DMS153 (cell line): ENCODE measurements around the gene SFMBT1.

Experiments
- DNase-seq: peaks from one replicate; lab custom pipeline; 2025; lab: John Stamatoyannopoulos, UW

The SFMBT1 gene, protein sequence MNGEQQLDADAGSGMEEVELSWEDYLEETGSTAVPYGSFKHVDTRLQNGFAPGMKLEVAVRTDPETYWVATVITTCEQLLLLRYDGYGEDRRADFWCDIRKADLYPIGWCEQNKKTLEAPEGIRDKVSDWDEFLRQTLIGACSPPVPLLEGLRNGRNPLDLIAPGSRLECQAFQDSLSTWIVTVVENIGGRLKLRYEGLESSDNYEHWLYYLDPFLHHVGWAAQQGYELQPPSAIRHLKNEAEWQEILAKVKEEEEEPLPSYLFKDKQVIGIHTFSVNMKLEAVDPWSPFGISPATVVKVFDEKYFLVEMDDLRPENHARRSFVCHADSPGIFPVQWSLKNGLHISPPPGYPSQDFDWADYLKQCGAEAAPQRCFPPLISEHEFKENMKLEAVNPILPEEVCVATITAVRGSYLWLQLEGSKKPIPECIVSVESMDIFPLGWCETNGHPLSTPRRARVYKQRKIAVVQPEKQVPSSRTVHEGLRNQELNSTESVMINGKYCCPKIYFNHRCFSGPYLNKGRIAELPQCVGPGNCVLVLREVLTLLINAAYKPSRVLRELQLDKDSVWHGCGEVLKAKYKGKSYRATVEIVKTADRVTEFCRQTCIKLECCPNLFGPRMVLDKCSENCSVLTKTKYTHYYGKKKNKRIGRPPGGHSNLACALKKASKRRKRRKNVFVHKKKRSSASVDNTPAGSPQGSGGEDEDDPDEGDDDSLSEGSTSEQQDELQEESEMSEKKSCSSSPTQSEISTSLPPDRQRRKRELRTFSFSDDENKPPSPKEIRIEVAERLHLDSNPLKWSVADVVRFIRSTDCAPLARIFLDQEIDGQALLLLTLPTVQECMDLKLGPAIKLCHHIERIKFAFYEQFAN

DNA sequence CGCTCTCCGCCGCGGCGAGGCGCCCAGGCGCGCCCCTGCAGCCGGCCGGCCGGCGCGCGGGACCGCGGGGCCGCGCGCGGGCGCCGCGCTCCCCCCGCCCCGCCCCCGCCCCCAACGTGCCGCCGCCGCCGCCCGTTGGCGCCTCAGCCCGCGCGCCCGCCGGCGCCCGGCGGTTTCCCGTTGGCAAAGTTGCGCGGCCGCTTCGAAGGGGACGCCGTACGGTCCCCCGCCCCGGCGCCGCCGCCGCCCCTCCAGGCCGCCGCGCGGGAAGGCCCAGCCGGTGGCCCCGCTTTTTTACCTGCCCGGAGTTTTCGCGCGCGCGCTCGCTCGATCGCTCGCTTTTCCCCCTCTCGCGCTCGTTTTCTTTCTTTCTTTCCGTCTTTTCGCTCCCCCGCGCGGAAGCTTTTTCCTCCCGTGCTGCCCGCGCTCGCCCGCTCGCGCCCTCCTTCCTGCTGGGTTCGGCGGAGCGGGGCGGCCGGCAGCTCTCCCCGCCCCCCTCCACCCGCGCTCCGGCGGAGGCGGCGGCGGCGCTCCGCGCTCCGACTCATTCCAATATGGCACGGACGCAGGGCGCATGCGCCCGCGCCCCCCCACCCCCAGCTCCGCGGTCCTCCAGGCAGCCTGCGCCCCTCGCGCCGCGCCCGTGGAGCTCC is at the start of gene SFMBT1:
Gene SFMBT1, minus strand, starts transcription at position 556 of the 653 bp plus-strand sequence. CDS start 76,945 bp downstream, outside the sequence.
- DNase-seq, result no peak

DNA sequence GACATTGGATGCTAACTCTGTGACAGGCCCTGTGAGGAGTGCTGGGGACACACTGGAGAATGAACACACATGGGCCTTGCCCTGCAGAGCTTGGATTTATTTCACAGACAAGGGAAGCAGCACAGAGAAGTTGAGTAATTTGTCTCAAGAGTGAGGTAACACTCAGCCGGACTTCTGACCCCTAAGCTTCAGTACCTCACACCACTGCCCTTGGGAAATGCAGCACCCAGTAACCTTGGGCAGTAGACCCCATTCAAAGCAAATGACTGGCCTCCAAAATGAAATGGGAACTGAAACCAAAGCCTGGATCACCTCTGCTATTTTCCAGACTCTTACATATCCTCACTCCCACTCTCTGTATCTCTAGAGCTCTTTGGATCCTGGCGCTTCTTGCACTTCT is 47.1 kb upstream of the SFMBT1 start:
- DNase-seq, result no peak

DNA sequence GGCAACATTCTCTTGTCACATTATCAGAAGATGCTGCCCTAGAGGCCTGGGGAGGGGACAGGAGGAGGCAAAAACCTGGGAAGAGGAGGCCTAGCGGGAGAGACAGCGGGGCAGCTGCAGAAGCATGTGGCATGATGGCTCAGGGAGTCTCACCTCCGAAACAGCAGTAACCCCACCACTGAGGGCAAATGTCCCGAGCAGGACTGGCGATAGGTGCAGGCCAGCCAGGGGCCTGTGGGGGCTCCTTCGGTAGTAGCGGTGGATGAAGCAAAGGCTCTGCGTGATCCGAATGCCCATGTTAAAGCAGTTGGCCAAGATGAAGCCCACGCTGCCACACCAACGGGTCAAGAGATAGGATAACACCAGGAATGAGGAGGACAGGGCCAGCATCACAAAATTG is 46.3 kb upstream of the SFMBT1 start:
- DNase-seq, result no peak

DNA sequence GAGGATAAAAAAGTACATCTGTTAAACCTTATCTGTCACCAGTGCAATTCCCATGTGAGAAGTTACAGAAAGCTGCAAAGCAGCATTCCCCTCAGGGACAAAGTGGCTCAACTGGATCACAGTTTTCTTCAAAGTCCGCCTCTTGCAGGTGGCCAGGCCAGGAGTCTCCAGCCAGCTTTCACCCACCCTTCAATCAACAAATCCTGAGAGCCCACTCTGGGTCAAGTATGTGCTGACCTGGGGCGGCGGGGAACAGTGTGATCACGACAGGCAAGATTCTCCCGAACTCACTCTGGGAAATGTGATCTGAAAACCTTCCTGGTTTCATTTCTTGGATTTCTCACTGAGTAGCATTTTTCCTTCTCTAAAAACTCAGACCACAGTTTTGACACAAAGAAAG is 45.1 kb upstream of the SFMBT1 start:
- DNase-seq, result no peak

DNA sequence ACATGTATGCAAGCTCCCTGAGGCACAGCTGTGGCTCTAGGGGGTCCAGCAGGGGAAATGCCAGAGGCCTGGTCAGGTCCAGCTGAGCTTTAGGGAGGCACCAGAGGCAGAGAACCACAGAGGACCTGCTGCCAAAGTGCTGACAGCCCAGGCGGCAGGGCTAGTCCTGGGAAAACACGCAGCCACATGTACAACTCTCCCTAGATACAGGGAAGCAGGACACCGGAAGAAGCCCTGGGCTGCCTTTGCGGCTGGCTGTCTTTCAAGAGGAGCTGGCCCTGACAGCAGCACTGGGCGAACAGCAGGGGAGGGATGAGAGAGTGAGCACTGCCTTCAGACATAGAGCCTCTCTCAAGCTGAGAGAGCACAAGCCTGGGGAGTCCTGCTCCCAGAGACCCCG is 43.6 kb upstream of the SFMBT1 start:
- no peak for DNase-seq

DNA sequence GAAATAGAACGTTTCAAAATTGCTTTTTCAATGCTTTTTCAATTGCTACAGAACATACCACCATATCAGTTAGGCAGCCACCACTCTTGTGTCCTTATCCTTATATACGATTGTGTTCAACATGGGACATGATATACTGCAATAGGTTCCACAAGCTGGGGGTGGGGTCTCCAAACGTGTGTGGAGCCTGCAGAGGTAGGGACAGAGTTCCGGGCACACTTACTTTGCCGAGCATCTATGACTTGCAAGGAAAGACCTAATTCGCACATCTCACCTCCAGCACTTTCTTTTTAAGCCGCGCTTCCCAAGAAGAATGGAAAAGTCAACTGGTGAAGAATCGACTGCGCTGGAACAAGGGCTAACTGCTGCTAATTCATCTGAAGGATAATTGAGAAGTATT is 39.6 kb upstream of the SFMBT1 start:
- no peak for DNase-seq

DNA sequence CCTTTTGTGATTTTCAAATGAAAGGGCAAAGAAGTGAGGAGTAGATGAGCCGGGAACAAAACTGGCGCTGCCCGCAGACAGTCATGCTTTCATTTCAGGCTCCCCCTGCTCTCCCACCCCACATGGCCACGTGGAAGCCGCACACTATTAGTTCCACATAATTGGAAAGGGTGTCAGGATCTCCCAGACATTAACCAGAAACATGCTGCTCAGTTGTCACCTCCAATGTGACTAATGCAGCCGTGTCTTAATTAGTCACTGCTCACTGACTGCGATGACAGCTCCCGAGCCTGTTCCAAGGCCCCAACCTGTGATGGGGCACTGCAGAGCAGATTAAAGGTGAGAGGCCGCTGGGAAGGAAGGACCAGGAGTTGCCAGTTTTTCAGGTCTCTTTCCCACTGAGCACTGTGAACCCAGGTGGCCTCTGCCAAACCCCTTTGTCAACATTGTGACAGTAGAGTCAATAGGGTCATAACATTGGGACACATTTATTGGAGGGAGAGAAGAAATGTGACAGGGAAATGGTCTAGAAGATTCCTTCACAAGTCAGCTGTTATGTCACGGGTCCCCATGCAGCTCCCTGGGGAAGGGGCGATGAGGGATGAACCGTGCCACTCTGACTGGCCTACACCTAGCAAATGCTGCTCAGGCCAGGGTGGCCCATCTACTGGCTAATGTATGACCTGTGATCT is 38.6 kb upstream of the SFMBT1 start:
- no peak for DNase-seq

DNA sequence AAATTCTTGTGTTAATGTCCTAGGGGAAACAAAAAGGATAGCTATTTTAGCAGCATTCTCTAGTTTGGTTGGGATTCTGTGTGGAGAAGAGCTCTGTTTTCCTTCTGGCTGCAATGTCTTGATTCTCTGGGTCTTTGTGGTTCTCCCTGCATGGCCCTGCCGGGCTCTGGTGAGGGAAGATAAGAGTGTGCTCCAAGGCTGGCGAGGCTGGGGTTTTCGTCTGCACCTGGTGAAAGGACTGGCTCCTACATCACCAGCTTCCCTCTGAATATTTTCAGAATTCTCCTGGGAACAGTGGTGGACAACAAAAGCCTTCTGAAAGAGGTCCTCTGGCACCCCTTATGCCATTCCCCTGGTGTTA is 38.1 kb upstream of the SFMBT1 start:
- no peak for DNase-seq

DNA sequence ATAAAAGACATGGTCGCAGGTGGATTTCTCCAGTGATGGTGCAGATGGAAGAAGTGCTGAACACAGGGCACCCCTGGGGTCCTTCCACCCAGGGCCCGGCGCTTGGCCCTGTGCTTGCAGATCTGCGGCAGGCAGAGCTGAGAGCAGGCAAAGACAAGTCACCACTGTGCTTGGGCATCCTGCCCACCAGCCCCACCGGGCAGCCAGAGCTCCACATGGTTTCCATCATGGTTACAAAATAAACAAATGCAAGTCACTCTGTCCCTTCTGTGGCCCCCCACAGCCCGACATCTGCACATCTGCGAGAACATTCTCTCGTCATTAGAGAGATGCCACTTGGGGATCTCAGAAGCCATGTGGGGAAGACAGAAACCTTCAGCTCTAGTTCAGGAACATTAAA is 37.6 kb upstream of the SFMBT1 start:
- DNase-seq, result no peak

DNA sequence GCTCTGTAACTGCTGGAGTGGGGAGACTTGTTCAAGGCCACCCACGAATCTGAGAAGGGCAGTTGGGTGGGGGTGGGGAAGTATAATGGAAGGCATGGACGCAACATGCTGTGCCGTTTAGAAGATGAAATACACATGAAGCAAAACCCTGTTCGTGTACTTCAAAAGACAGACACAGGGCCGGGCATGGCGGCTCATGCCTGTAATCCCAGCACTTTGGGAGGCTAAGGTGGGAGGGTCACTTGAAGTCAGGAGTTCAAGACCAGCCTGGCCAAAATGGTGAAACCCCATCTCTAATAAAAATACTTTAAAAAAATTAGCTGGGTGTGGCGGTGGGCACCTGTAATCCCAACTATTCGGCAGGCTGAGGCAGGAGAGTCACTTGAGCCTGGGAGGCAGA is 36.9 kb upstream of the SFMBT1 start:
- DNase-seq, result no peak

DNA sequence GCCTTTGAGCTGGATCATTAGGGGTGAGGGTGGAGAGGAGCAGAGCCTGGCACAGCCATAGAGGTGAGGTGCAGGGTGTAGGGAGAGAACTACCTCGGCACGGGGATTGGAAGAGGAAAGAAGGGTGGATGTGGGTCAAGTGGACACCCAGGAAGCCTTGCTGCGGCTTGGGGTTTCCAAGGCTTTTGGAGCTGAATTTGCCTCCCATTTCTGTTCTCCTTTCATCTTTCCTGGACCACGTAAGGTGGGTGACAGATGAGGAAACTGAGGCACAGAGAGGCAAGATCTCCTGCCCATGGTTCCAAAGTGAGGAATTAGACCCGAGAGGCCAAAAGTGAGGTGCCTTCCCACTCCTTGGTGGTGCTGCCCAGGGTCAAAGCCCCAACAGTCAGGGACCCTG is 35.4 kb upstream of the SFMBT1 start:
- no peak for DNase-seq

DNA sequence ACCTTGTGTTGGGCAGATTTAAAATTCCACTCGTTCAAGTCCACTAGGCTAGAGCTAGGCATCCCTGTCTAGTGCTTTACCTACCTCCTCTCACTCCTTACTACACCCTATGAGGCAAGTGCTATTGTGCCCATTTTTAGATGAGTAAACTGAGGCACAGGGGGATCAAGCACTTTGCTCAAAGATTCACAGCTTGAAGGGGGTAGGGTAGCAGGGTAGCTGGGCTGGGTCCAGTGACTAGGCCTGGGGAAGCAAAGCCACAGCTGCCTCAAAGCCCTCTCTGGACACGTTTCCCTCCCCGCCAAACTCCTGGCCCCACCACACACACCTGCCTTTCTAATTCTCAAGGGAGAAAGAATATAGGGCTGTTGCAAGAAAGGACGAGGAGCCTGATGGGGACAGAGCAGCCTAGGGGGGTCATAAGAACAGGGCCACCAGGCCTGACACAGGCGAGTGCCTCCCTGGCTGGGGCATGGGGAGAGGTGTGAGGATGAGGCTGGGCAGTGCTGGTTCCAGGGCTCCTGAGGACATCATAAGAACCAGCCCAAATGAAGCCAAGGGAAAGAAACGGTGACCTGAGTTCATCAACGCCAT is 34.8 kb upstream of the SFMBT1 start:
- DNase-seq, result no peak

DNA sequence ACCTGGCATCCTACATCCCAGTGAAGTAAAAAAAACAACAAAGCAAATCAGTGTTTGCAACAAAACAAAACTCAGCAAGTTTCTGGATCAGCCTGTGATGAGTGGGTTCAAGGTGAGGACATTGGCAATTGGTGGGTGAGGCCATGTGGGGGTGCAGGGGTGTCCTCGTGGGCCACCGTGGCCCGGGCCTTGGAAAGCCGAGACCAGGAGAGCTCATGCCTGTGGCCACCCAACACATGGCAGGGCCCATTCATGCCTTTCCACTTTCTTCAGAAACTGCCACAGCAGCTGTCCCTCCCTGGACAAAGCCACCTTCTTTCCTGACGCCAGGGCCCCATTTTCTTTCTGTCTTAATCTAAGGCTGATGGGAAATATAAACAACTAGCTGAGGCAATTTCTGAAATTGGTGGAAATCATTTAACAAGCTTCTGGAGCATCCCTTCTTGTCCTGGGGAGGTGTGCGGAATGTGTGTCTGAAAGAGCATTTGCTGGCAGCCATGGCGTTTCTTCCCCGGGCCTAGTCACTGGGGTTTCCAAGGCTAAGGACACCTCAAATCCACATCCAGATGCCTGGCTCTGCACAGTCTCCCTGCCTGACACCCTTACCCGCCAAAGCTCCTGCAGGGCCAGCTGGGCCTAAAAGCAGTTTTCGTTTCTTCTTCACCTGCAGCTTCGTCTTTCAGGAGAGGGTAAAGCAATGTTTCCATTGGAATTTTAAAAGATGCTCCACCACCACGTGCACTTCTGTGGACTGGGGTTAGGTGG is 34.1 kb upstream of the SFMBT1 start:
- DNase-seq, result no peak

DNA sequence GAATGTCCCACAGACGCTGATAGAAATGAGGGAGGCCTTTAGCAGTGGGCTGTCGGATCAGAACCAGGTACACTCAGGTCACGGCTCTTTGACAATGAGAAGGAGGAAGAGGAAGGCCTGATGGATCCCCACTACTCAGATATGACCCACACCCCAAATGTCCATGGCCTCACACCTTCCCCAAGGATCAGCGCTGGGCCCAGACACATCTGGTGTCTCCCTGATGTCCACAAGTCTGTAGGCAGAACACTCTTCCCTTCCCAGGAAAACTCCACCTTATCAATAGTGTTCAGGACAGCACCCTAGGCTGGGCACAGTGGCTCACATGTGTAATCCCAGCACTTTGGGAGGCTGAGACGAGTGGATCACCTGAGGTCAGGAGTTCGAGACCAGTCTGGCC is 33.3 kb upstream of the SFMBT1 start:
- no peak for DNase-seq

DNA sequence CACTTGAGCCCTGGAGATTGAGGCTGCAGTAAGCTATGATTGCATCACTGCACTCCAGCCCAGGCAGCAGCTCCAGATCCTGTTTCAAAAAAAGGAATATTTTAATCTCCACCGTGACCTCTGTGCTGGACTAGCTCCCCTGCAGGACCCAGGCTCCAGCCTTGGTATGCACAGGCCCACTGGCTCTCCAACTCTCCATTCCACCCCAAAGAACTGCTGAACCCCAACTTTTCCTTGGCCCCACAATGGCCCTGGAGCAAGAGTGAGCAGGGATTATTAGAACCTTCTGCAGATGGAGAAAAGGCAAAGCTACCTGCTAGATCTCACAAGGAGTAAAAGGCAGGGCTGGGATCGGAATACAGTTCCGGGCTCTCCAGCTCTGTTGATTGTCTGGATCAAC is 32.8 kb upstream of the SFMBT1 start:
- no peak for DNase-seq

DNA sequence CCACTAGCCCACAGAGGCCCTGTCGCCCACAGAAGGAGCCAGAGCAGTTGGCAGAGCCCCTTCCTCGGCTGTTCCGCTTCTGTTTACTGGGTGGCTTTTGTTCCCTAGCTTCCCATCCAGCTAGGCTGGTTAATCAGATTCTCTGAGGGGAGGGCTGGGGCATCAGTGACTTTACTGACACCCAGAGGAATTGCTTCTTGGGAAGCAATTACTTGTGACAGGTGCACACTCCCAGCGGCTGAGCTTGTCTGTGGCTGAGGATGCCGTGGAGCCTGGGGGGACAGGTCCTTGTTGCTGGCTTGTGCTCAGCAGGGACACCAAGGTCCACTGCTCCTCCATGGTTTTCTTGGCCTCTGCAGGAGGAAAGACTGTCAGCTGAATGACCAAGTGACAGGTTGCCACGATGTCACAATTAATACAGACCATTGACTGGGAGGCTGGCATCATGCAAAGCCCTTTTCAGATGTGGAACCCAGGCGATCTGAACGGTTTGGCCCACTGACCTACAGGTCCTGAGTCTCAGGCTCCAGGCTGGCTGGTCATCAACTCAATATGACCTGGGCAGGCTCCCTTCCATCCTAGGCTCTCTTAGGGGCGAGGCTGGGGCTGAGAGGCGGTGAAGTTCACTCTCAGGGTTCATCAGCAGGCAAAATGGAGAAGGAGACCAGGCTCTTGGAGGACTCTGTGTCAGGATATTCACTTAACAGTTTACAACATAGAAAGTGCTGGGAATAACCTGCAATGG is 31.8 kb upstream of the SFMBT1 start:
- DNase-seq, result no peak

DNA sequence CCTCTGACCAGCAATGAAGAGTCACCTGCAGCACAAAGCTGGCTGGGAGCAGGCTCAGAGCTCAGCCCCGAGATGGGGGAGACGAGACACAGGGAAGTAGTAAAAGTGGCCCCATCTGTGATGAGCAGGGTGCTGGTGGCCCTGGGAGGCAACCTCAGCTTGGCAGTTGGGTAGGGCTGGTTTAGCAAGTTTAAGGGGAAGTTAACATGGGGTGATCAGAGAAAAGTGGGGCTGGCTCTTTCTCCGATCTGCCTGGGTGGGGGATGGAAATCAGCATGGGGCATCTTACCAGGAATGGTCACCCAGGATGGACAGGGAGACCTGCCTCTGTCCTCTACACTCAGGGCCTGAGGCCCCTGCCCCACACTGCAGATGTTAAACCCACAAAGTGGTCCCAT is 29.9 kb upstream of the SFMBT1 start:
- no peak for DNase-seq

DNA sequence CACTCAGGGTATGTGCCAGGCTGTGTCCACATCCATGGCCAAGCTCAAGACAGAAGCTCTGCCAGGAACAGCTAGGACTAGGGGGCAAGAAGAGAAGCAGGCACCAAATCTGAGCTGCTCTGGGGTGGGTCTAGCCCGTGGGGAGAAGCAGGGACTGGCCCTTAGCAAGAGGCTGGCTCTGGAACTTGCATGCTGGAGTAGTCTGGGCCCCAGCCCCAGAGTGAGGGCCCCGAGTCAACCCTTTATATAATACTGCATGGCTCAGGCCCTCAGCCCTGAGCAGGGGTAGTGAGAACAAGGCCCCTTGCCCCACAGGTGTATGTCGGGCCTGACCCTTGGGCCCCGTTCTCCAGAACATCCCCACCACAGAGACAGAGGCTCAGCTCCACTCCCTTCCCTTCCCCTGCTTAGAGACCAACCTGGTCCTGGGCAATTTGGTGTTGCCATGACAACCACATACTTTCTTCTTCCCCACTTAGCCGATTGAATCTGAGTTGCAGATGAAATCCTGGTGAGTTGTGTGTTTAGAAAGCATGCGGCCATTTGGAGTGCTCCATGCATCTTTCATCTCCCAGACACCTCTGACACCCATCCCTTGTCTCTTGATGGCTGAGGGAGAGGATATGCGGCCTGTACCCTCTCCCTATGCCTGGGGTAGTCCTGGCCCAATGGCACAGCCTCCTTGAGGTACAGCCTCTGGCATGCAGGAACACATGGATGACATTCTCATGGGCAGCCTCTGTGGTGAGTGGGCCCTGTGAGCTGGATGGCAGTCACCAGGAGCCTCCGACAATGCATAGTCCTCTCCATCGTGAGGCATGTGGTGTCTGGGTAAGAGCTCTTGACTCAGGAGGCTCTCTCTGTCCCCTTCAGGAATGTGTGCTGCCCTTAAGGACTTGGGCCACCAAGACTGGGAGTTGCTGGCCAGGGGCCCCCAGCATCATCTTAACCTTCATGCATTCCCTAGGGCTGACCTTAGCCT is 29.2 kb upstream of the SFMBT1 start:
- no peak for DNase-seq

DNA sequence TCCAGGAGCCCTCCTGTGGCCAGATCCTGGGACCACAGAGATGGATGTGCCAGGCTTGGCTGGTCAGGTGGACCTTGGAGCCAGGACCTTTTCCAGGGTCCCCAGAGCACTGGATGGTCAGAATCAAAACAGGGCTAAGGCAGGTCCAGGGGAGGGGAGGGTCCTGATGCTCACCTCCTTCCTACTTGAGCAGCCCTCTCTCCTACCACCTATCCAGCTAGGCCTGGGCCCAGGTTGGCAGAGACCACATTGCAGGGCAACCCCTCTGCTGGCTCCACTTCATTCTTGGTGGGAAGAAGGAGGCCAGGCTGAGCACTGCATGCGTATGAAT is 28.5 kb upstream of the SFMBT1 start:
- no peak for DNase-seq
